OCI-LY3 (cell line): ENCODE measurements around the gene TIMM10.

ENCODE experiments used
- H2AFZ ChIP-seq: fragments of 200-600, 300-600 bp; shearing (Covaris generic); 2 replicates; pipeline ENCODE4 v1.6.0; 2014; ENCODE audit warnings: antibody characterized with exemption, low read depth, low read length
- H3K27ac ChIP-seq: fragments of 200-600, 300-600 bp; sonication (generic); 2 replicates; pipeline ENCODE4 v1.5.1; 2014; ENCODE audit warnings: mild to moderate bottlenecking, low read length, moderate library complexity, mixed read lengths
- H3K27me3 ChIP-seq: fragments of 200-600, 300-600 bp; sonication (generic); 2 replicates; pipeline ENCODE4 v1.6.1; 2014; ENCODE audit warnings: low read depth, low read length, mixed read lengths
- H3K36me3 ChIP-seq: fragments of 200-600, 300-600 bp; sonication (generic); replicated peaks from 2 replicates; pipeline ENCODE3; 2014; ENCODE audit warnings: low read depth, low read length, mixed read lengths
- H3K4me1 ChIP-seq: fragments of 300-600, 200-600 bp; sonication (generic); 2 replicates; pipeline ENCODE4 v1.6.1; 2014; ENCODE audit warnings: low read length, mixed read lengths
- H3K4me2 ChIP-seq: fragments of 200-600, 300-600 bp; sonication (generic); 2 replicates; pipeline ENCODE4 v1.6.1; 2014; ENCODE audit warnings: low read length, mixed read lengths
- H3K4me3 ChIP-seq: fragments of 300-600, 200-600 bp; sonication (generic); 2 replicates; pipeline ENCODE4 v1.5.1; 2014; ENCODE audit warnings: antibody characterized with exemption, mild to moderate bottlenecking, low read length, moderate library complexity
- H3K79me2 ChIP-seq: fragments of 300-600, 200-600 bp; shearing (Covaris generic); 2 replicates; pipeline ENCODE4 v1.6.1; 2014; ENCODE audit warnings: mild to moderate bottlenecking, low read length, mixed read lengths
- H3K9ac ChIP-seq: fragments of 300-600, 200-600 bp; shearing (Covaris generic); 2 replicates; pipeline ENCODE4 v1.6.0; 2014; ENCODE audit warnings: mild to moderate bottlenecking, low read length, moderate library complexity
- H3K9me3 ChIP-seq: fragments of 200-600, 300-600 bp; shearing (Covaris generic); 2 replicates; pipeline ENCODE4 v1.6.1; 2014; ENCODE audit warnings: low read length, mixed read lengths; ENCODE audit not compliant: insufficient read depth
- H4K20me1 ChIP-seq: fragments of 200-600, 300-600 bp; sonication (generic); 2 replicates; pipeline ENCODE4 v1.6.1; 2016; ENCODE audit warnings: low read length, mixed read lengths; ENCODE audit not compliant: insufficient read depth
- EZH2phosphoT487 ChIP-seq: fragments of 200-600 bp; shearing (Covaris generic); IDR thresholded peaks from 2 replicates; pipeline ENCODE4 v1.6.1; 2018; ENCODE audit warnings: antibody characterized with exemption, mixed run types, low read depth
- TF ChIP-seq, protein P1 (sequence below): fragments of 200-600, 300-600 bp; sonication (generic); IDR thresholded peaks from 2 replicates; pipeline ENCODE4 v1.5.1; 2014; ENCODE audit warnings: antibody characterized with exemption, low read length, low read depth

The TIMM10 gene

DNA sequence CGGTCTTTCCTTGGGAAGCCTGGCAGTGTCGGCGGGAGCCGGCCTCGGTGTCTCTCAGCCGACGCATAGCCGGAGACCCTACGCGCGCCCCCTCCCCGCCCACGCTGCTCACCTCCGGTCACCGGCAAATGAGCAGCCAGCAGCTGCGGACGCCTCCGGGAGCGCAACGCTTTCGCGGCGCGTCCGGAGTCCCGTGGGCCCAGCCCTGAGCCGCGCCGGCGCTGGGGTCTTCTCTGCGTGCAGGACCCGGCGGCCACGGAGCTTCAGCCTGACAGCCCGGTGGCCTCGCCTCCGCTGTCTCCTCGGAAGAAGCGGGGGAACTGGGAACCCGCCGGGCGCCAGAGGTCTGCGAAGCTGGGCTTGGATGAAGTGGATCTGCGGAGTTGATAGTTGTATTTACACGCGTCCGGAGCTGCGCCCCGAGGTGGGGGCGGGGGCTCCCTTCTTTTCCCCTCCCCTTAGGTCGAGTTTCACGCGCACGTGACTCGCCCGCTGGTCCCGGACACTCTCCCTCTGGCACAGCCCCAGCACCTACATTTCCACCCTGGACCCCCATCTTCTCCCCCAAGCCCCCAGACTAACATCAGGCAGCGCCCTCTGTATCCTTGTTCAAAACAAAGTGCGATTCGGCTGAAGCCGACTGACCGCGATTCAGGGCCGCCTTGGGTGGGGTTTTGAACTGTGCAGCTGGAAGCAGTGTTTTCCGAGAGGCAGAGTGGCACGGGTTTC, 15.1 kb downstream of the TIMM10 start, which contains the start of gene SLC43A1:
TSS of gene SLC43A1 (minus strand) at position 371 of the 729 bp plus-strand sequence. CDS start 1,591 bp downstream, outside the sequence.
- Histone ChIP-seq H3K9ac (peak within 1 kb of the TSS; percentile 86), H3K27me3 (no peaks in the 10 kb centered on the region), H3K4me1 (peaks cover 19% of the 10 kb centered on the region), H2AFZ (peak within 1 kb of the TSS; percentile 95), H3K4me3 (peak within 1 kb of the TSS; percentile 89), H4K20me1 (peaks cover 6% of the 10 kb centered on the region; the same call in 1 of the 2 replicates), H3K36me3 (peaks cover 13% of the 10 kb centered on the region), H3K27ac (peak within 1 kb of the TSS; percentile 56), H3K4me2 (peak within 1 kb of the TSS; percentile 80), H3K9me3 (no peaks in the 10 kb centered on the region), H3K79me2 (peaks cover 53% of the 10 kb centered on the region)
- TF ChIP-seq EZH2phosphoT487, result no peak
- TF ChIP-seq, protein P1, sequence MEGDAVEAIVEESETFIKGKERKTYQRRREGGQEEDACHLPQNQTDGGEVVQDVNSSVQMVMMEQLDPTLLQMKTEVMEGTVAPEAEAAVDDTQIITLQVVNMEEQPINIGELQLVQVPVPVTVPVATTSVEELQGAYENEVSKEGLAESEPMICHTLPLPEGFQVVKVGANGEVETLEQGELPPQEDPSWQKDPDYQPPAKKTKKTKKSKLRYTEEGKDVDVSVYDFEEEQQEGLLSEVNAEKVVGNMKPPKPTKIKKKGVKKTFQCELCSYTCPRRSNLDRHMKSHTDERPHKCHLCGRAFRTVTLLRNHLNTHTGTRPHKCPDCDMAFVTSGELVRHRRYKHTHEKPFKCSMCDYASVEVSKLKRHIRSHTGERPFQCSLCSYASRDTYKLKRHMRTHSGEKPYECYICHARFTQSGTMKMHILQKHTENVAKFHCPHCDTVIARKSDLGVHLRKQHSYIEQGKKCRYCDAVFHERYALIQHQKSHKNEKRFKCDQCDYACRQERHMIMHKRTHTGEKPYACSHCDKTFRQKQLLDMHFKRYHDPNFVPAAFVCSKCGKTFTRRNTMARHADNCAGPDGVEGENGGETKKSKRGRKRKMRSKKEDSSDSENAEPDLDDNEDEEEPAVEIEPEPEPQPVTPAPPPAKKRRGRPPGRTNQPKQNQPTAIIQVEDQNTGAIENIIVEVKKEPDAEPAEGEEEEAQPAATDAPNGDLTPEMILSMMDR, result 0 out of 2 replicates have a peak, but pooled peaks have one; percentile 19

DNA sequence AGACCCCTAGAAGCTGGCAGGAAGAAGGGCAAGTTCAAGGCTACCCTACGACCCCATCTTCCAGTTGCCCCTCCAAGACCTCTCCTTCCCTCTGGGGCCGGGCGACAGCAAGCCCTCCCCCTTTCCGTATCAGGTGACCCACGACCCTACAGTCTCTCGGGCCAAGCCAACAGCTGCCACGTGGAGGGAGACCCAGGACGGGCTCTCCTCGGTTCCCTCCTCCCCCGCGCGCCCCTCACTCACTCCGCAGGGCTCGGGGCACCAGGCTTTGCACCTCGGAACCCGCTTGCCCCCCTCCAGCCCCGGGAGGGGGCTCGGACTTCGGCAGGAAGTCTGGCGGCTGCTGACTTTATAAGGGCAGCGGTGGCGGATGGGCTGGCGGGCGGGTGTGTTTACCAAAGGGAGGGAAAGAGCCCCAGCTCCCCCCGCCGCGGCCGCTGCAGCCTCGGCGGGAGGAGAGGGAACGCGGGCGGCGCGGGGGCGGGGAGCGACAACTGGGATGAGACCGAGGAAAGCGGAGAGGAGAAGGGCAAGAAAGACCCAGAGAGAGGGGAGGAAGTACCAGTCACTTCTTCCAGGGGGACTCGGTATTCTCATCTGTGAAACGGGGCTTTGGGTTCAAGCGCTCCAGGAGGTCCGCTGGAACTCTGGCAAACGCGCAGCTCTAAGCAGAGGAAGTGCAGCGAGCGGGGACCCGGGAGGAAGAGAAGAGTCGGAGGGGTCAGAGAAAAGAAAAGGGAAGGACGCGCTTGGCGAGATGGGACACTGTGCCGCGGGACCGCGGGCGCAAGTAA, 15.8 kb downstream of the TIMM10 start:
- Histone ChIP-seq H4K20me1 (peaks cover 6% of the 10 kb centered on the region; the same call in 1 of the 2 replicates), H3K27me3 (no peaks in the 10 kb centered on the region), H3K4me2 (peak overlapping the region; percentile 80), H2AFZ (peak overlapping the region; percentile 52), H3K9me3 (no peaks in the 10 kb centered on the region), H3K79me2 (peaks cover 56% of the 10 kb centered on the region), H3K9ac (peak overlapping the region; percentile 86), H3K27ac (peak overlapping the region; percentile 56), H3K4me1 (peaks cover 19% of the 10 kb centered on the region), H3K36me3 (peaks cover 13% of the 10 kb centered on the region), H3K4me3 (peak overlapping the region; percentile 89)
- TF ChIP-seq, protein P1, result no peak
- no peak for TF ChIP-seq EZH2phosphoT487

DNA sequence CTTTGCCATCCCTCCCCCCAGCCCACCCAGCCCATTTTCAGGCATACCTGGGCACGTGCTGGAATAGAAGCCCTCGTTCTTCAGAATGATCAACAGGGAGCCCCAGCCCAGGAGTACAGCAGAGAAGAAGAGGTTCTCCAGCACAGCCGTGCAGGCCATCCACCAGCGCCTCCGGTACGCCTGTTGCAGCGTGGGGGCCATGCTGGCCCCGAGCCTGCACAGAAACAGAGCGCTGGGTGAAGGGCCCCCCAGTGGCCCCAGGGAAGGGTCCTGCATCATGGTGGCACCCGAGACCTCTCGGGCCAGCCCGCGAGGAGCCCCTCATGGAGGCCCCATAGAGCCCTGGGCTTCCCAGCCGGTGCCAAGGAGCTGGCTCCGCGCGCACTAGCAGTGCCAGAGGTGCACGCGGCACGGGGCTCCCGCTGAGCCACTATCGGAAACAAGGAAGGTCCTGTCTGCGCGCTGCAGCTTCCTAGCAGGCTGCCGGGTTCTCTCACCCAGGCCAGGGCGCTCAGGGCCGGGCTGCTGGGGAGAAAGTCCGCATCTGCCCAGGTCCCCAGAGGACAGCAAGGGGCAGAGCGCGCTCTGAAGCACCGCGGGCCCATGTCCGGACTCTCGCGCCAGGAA, 16.5 kb downstream of the TIMM10 start:
- Histone ChIP-seq H3K9me3 (no peaks in the 10 kb centered on the region), H4K20me1 (peaks cover 6% of the 10 kb centered on the region; the same call in 1 of the 2 replicates), H2AFZ (peak overlapping the region; percentile 52), H3K4me2 (peak overlapping the region; percentile 80), H3K9ac (peak overlapping the region; percentile 86), H3K36me3 (peaks cover 13% of the 10 kb centered on the region), H3K4me1 (peaks cover 19% of the 10 kb centered on the region), H3K4me3 (peak overlapping the region; percentile 89), H3K27me3 (no peaks in the 10 kb centered on the region), H3K27ac (peak overlapping the region; percentile 56), H3K79me2 (peaks cover 59% of the 10 kb centered on the region)
- no peak for TF ChIP-seq EZH2phosphoT487
- TF ChIP-seq, protein P1, result no peak
